Activated CD8-positive, alpha-beta memory T cell treated with anti-CD3 and anti-CD28 coated beads, Interleukin-2, amount 50 U/mL, for 1 hour (primary cell): Measurements from ENCODE around the gene ALKBH1.
"Not testable (repeated sequence)": the region's sequence is repeated elsewhere in the genome, so short reads cannot be mapped to it uniquely, and the experiment has no call there.

Experiments
- DNase-seq: peaks from one replicate; pipeline ENCODE4 v3.0.0-alpha.2; 2020; ENCODE audit errors: extremely low read depth

The ALKBH1 gene, protein sequence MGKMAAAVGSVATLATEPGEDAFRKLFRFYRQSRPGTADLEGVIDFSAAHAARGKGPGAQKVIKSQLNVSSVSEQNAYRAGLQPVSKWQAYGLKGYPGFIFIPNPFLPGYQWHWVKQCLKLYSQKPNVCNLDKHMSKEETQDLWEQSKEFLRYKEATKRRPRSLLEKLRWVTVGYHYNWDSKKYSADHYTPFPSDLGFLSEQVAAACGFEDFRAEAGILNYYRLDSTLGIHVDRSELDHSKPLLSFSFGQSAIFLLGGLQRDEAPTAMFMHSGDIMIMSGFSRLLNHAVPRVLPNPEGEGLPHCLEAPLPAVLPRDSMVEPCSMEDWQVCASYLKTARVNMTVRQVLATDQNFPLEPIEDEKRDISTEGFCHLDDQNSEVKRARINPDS

DNA sequence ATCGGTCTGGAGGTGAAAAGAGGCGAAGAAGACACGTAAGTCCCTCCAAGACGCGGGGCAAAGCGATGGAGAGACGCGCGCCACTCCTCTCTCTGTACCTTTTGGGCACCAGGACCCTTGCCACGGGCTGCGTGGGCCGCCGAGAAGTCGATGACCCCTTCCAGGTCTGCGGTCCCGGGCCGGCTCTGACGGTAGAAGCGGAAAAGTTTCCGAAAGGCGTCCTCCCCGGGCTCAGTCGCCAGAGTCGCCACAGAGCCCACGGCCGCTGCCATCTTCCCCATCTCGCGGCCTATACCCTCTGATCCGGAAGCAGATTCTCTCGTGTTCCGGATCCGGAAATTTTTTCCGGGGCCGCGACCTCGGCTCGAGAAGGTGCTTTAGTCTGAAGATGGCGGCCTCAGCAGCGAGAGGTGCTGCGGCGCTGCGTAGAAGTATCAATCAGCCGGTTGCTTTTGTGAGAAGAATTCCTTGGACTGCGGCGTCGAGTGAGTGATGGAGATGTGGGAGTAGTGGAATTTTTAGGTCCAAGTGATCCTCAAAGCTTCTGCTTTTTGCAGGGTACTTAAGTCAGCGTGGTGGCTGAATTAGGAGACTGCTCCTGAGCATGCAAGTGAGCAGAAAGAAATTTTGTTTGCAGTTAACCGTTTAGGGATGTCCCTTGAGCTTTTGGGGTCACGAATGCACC, at the start of gene ALKBH1, which contains the start of gene SLIRP:
Gene ALKBH1 (minus strand): TSS at position 300 of the 685 bp plus-strand sequence. CDS start 19 bp downstream, at position 281.
Gene SLIRP (plus strand): TSS at position 380 of the 685 bp plus-strand sequence. CDS start 9 bp downstream, at position 389.
- DNase-seq, result peak; percentile 66

DNA sequence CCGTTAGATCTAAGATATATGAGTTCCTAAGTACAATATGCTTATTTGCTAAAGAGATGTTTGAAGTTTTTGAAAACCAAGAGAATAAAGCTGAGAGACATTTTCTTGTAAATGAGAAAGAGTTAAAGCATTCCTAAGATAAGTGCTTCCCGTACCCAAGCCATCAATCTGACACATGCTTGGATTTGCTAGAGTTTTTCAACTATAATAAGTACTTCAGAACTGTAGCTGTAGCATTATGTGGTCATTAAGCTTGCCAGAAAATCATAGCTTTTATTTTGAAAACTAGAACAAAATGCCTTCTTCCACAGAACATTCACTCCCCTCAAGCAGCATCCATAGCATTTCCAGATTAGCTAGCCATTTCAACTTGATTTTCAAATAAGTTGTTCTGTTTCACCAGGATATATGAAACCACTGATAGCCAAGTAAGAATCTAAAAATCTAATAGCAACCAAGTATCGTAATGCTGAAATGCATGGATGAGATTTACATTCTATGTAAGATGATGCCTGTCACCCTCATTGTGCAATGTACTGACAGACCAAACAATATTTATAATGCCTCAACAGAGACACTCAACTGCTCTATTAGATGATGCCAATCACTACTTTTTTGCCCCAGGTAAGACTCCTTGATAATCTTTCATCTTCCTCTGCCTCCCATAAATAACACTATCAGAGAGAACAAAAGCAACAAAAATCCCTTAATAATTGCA, 45.1 kb upstream of the ALKBH1 start:
- no peak for DNase-seq

DNA sequence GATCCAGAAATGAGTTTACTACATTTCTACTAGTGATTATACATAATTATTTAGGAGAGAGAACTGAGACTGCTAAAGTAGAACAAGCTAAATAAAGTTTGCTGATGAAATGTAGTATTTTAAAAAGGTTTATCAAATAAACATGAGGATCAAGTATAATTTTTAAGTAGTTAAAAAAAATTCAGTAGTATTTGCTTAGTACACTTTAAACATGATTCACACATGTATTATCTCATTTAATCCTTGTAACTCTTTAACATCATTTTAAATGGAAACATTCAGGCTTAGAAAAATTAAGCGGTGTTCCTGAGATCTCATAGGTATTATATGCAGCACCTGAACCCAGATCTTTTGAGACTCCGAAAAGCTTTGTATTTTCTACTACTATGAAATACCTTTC, 44.4 kb upstream of the ALKBH1 start:
- DNase-seq, result no peak

DNA sequence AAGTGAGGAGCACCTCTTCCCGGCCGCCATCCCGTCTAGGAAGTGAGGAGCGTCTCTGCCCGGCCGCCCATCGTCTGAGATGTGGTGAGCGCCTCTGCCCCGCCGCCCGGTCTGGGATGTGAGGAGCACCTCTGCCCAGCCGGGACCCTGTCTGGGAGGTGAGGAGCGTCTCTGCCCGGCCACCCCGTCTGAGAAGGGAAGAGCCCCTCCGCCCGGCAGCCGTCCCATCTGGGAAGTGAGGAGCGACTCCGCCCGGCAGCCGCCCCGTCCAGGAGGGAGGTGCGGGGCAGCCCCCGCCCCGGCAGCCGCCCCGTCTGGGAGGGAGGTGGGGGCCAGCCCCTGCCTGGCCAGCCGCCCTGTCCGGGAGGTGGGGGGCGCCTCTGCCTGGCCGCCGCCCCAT, 39.6 kb upstream of the ALKBH1 start:
- DNase-seq, result not testable (repeated sequence)

DNA sequence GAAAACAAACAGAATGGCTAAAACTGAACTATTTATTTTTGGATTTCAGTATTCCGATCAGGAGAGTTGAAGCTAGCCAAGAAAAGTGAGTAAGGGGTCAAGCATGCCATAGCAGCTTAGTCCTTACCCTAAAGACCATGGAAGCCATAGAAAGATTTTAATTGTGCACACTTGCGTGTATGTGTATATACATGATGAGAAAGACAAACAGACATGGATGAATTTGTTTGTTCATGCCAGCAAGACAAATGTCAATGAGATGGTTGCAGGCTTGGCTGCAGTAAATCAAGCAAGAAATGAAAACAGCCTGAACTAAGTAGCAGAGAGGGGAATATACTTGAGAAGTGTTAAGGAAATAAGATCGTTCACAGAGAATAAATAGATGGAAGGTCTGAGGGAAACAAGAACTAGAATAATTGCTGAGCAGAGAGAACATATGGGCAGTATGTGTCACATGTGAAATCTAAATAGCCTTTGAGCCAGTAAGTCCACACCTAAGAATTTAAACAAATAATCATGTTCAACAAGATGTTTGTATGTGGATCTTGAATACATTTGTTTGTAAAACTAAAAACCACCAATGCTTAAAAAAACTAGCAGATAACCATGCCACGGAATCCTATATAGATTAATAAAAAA, 38.4 kb upstream of the ALKBH1 start:
- DNase-seq, result no peak

DNA sequence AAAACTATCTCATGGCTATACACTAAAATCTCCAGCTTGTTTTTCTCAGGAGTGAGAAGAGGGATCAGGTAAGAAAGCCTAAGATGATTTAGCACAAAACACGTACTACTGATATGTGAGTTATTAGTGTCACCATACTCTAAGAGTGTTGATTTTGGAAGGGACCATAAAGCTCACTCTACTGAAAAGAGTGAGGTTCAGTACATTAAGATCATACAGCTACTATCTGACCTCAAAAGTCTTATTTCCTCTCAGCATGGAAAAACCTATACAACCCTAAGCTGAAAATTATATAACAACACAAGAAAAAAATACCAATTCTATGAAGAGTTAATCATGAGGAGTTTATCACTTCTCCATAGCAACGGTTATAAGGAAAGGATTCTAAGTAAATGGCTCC, 33.6 kb upstream of the ALKBH1 start:
- no peak for DNase-seq

DNA sequence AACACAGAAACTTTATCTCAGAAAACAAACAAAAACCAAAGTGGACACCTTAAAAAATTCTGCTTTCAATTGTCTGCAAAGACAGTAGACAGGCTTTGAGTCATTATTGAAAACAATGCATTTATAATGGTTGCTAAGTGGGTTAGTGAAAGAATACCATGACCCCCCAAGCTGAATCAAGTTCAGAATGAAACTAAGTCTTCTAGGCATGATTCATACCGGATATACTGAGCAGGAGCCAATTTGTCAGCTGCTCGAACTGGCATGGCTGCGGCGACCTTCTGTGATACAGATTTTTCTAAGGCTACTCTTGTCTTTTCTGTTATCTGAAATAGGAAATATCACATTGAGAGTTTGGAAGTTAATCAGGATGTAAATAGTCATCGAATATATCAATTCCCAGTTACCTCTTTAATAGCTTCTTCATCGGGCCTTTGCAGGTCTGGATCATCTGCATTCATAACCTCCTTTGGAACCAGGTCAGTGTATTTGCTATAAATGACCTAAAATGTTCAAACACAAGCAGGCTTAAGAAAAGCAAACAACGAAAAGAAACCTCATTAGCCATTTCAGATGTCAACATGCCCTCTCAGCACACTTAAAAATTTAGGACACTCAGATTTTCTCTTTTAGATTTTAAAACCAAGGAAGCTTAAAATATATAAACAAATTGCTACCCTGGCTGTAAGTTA, 30.9 kb upstream of the ALKBH1 start:
- no peak for DNase-seq

DNA sequence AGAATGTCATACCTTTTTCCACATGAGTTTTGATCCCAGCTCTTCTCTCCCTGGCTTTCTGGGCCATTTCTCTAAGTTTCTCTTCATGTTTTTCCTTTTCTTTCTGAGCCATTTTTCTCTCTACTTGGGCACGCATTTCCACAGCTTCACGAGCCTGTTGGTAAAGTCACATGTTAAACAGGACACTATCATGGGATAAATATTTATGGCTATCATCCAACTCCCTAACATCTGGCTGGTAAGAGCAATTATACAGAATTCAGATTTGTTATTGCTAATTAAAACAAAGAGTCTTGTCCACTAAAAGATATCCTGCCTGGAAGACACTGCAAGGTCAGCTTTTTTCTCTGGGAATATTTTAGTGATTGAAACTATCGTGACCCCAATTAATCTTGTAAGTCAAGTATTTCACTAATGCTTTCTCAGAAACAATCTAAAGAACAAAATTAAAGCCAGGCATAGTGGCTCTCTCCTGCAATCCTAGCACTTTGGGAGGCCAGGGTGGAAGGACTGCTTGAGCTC, 23.2 kb upstream of the ALKBH1 start:
- DNase-seq, result no peak

DNA sequence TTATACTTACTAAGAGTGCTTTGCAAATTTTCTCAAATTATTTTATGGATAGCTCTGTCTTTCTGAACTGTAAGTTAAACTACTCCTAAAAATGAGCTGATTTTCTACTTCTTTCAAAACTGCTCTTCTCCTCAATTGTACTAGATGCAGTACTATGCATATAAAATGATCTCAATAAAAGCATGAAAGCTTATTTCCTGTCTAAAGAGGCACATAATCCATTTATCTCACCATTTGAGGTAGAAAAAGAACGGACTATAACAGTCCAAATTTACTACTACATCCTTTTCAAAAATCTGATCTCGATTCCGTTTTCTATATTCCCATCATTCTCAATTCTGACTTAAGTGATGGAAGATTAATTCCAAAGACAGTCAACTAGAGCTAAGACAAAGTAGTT, 14.5 kb upstream of the ALKBH1 start:
- DNase-seq, result no peak

DNA sequence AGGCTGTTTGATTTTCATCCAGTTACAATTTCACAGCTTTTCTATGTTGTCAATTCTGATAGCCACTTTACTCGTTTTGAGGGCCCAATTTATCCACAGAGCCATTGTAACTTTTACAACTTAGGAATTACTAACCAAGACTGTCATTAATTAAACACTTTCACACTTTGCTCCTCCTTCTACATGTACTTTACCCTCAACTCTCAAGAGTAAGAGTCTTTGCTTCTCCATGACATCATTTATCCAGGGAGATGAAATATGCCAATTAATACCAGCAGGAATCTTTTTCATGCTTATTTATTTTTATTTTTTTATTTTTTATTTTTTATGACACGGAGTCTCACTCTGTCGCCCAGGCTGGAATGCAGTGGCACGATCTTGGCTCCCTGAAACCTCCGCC, 13.6 kb upstream of the ALKBH1 start:
- no peak for DNase-seq

DNA sequence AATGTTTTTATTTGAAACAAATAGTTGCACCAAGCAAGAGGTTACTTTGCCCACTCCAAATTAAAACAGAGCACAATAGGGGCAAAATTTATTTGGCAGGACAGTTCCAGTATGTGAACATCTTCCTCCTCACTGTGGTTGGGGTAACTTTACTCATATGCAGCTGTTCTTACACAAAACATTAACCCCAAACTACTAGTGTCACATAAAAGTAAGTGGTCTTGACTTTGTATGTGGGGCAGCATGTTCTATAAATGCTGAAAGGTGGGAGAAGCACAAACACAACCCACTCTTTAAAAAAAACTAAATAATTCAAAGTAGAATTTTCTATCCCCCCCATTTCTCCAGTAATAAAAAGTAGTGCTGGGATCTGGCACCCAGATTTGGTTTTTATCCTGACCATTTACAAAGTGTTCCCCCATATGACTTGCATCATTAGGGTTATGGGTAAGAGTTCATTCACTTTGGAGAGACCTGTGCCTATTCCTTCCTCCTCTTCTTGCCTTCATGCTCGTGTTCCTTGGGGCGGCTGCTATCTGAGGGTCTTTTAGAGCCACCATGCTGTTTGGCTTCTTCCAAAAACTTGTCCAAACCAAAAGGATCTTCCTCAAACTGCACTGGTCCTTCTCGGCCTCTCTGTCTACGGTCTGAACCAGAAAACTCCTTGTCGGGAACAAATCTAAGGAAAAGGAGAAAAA, 9.9 kb upstream of the ALKBH1 start:
- no peak for DNase-seq

DNA sequence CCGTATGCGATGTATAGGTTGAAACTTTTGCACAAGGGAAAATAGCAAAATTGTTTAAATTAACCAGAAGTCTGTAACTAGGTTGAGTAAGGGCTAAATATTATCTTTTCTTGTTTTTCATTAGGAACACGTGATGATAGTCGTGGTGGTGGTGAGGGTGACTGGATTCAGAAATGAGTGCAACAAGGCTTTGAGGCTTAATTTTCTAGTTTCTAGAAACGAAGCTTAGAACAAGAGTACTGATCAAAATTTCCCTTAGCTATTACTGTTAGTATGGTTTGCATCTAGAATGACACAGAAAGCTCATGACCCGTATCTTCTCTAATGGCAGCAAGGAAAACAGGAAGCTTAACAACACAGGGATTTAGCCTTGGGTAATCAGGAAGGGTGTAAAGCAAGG, 7.1 kb upstream of the ALKBH1 start:
- no peak for DNase-seq

DNA sequence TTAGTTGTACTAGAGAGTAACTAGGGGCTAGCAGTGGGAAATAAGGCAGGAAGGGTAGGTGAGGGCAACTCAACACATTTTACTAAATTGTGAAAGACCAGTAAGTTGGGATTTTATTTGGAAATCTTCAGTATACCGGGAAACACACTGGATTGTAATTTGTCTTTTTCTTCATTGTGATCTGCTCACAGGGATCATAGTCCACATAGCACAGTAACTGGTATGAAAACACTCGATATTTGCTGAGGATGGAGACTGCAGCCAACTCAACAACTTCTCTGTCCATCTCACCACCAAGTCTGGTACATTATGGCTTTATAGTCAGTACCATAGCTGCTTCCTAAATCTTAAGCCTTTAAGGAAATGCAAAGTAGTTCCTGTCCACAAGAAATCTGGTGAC, 2.5 kb upstream of the ALKBH1 start:
- no peak for DNase-seq

DNA sequence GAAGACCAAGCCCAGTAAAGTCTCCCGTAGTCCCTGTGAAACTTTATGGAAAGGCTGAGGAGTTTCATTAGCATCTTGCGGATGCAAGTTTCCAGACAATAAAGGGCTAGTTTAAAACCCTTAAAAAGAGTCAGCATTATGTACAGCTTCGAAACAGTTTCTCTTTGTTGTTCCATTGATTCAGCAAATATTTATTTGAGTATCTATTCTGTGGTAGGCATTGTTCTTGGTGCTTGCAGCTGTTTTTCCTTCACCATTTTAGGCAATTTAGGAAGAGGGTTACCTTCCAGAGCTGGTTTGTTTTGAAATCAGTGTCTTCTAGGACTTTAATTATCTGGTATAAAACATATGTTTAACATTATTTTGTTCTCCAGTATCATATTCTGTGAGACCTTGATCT, 1.6 kb upstream of the ALKBH1 start:
- no peak for DNase-seq

DNA sequence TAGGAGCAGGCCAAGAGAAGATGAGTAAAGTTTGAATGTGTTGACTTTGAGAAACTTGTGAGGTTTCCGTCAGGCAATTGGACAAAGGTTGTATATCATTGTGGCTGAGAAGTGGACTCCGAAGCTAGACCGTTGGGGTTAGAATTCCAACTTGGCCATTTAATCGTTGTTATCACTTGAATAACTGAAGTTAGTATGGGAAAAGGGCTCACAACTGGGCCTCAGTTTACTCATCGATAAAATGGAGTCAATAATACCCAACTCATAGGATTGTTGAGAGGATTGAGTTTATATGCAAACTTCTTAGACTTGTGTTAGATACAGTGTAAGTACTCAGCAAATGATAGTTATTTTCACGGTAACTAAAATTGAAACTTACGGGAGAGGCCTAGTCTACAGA, 926 bp upstream of the ALKBH1 start:
- no peak for DNase-seq

DNA sequence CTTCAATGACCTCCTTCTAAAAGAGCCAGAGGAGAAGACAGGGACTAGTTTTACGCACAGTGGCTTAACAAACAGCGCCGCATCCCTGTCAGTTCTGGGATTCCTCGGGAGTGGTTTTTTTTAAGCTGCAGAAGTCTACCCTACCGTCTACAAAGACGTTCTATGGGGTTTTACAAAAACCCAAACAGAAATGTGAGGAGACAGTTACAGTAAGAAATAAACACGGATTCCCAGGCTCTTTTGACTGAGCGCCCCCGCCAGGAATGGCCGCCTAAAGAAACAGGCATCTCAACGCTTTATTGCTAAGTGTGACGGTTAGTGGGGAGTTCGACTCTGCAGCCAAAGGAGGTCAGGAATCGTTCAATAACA, 484 bp downstream of the ALKBH1 start:
- no peak for DNase-seq

DNA sequence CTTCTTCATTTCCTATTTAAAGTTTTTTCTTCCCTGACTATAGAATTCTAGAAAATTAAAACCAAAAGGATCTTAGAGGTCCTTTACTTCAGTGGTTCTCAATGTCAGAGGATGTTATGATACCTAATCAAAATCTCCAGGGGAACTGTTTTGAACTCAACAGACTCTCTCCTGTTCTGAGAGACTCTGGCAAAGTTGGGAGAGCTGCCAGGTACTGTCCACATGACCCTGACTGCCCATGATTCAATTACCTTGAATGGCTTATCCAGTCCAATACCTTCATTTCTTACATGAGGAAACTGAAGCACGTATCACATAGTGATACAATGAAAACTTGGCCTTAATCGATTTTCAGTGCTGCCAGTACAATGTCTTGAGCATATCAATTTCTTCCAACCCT, 16.6 kb downstream of the ALKBH1 start:
- no peak for DNase-seq

DNA sequence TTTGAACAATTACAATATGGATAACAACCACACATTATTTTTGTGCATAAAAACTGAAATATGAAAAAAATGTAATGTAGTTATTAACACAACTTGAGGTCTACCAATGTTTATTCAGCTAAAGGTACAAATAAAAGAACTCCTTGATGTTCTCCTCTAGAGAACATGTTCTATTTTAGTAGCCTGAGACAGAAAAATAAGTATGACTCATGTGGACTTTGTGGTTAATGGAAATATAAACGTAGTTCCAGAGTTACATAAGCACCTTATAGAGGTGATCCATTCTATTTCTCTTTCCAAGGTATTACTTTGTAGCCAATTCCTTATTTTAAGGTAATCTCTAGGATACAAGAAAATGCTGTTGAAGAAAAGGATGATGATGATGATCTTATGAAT, 25.7 kb downstream of the ALKBH1 start:
- no peak for DNase-seq

DNA sequence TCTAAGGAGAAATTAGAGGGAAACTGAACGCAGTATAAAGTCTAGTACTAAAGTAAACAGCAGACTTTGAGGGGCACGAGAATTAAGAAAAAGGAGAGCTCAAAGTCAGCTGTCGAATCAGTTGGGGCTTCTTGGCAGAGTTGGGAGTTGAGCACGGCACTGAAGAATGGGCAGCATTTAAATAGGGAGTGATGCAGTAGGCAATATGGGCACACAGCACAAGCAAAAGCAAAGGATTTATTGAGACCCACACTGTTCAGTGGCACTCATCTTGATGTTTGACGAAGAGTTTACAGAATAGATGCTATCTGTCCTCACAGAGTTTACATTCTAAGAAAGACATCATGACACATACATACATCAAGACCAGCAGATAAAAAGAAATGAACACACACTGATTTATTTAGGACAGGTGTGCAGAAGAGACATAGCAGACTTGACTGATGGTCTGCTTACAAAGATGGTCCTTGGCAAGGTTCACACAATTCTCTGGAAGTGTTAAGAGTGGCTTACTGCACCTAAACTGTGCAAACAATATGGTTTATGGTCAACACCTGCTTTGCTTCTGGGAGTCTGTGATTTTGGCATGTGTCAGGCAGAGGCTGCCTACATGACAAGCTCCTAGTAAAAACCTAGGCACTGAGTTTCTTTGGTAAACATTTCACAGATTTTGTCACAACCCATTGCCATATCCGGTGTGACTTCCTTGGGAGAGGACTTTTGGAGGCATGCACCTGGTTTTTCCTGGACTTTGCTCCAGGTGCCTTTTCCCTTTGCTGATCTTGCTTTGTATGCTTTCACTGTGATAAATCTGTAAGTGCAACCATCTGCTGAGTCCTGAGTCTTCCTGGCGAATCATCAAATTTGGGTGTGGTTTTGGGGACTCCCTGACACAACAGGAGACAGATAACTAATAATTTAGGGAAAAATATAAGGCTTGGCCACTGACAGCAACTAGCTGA, 26.3 kb downstream of the ALKBH1 start:
- DNase-seq, result no peak

DNA sequence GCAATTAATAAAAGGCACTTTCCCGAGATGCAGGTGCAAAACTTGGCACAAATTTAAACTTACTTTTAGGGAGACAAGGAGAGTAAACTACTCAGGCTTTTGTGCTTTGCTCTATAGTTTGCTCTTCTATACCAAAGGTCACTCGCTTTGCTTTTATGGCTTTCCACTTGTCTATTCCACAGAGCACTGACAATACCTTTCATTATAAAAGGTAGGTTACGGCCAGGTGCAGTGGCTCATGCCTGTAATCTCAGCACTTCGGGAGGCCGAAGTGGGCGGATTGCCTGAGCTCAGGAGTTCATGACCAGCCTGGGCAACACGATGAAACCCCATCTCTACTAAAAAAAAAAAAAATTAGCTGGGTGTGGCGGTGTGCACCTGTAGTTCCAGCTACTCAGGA, 32.9 kb downstream of the ALKBH1 start:
- no peak for DNase-seq
